HepG2 (cell line): ENCODE measurements around the gene FIBP. TPM values are rescaled to one million over a fixed set of nuclear protein-coding genes. Genes with fewer than 3 reads are reported as not detected.

ENCODE experiments used
- AGO2 ChIP-seq: fragments of 200-400 bp; formaldehyde crosslinking; optimal IDR thresholded peaks from 2 replicates; pipeline ENCODE3; 2017; ENCODE audit warnings: mild to moderate bottlenecking, low read depth, low read length, moderate library complexity
- GPBP1L1 ChIP-seq: sonication (generic); formaldehyde crosslinking; IDR thresholded peaks from 2 replicates; pipeline ENCODE4 v1.5.0; 2020; ENCODE audit warnings: mild to moderate bottlenecking, missing genetic modification reagents
- HMGXB4 ChIP-seq, 2 experiments: sonication (generic) in 1 of 2; formaldehyde crosslinking in 1 of 2; IDR thresholded peaks; 2 replicates each; pipeline versions ENCODE4 v1.4.0 to v1.6.1; 2018 to 2020; ENCODE audit warnings: missing genetic modification reagents in 2 of 2, borderline replicate concordance in 1 of 2, low read depth in 1 of 2, mild to moderate bottlenecking in 1 of 2, missing biosample characterization in 1 of 2
- KDM5A ChIP-seq: fragments of 200-600 bp; sonication (generic); IDR thresholded peaks from 2 replicates; pipeline ENCODE4 v1.7.0; 2018; ENCODE audit warnings: antibody characterized with exemption, mild to moderate bottlenecking, low read length, borderline replicate concordance
- KIAA2018 ChIP-seq: sonication (generic); formaldehyde crosslinking; IDR thresholded peaks from 2 replicates; pipeline ENCODE4 v1.5.0; 2020; ENCODE audit warnings: mild to moderate bottlenecking, missing genetic modification reagents, borderline replicate concordance
- MEF2D ChIP-seq: sonication (generic); formaldehyde crosslinking; IDR thresholded peaks from 2 replicates; pipeline ENCODE4 v1.5.1; 2020; ENCODE audit warnings: mild to moderate bottlenecking, missing genetic modification reagents
- ZNF17 ChIP-seq: sonication (generic); formaldehyde crosslinking; IDR thresholded peaks from 2 replicates; pipeline ENCODE4 v1.5.0; 2020; ENCODE audit warnings: mild to moderate bottlenecking, missing genetic modification reagents
- ZNF234 ChIP-seq: sonication (generic); formaldehyde crosslinking; conservative IDR thresholded peaks from 2 replicates; pipeline ENCODE4 v1.5.1; 2020; ENCODE audit warnings: mild to moderate bottlenecking, missing genetic modification reagents
- ZNF256 ChIP-seq: sonication (generic); formaldehyde crosslinking; conservative IDR thresholded peaks from 2 replicates; pipeline ENCODE4 v1.4.0; 2020; ENCODE audit warnings: missing genetic modification reagents
- ZNF761 ChIP-seq: sonication (generic); formaldehyde crosslinking; conservative IDR thresholded peaks from 2 replicates; pipeline ENCODE4 v1.4.0; 2020; ENCODE audit warnings: mild to moderate bottlenecking, missing genetic modification reagents
- polyA plus RNA-seq, 8 experiments: library from polyadenylated mRNA; depleted of rRNA in 3 of 8; stranded (reverse) in 7 of 8; unstranded in 1 of 8; fragments of >200 nt; fragmentation: Illumina TruSeq in 4 of 8; extraction: Trizol in 4 of 8; gene quantifications; 2 replicates each; pipeline versions ENCODE4 v1.2.1 to v1.2.3, GENCODE V29; 2011 to 2016; ENCODE audit warnings: low read depth in 4 of 8, missing spikeins in 1 of 8, mixed read lengths in 1 of 8; ENCODE audit not compliant: insufficient read depth in 1 of 8
- total RNA-seq, 5 experiments: library from RNA; depleted of rRNA; stranded (reverse); fragments of >200 nt; fragmentation: Illumina TruSeq; extraction: Trizol; gene quantifications; 2 replicates each; pipeline ENCODE4 v1.2.3, GENCODE V29; 2016; ENCODE audit warnings: low read depth in 1 of 5

Gene FIBP
- total and polyA plus RNA-seq, 2 of the 13 experiments (the other 11 are each of a cell fraction or from before 2014, with no cell fraction given) = 42.9 to 62.1 TPM

- TF ChIP-seq ZNF256 (CRISPR knock-in tag) = no peak
- no peak for TF ChIP-seq MEF2D (CRISPR knock-in tag)
- no peak for TF ChIP-seq KDM5A
- no peak for TF ChIP-seq ZNF17 (CRISPR knock-in tag)
- TF ChIP-seq ZNF234 (CRISPR knock-in tag) = no peak
- TF ChIP-seq GPBP1L1 (CRISPR knock-in tag) = no peak
- TF ChIP-seq HMGXB4 (CRISPR knock-in tag; IDR thresholded peaks at IDR 0.05; ENCODE audit: borderline replicate concordance in 1 of 2, low read depth in 1 of 2) = peak; percentile 46 to 62; a peak in 2 of 4 replicates
- TF ChIP-seq ZNF761 (CRISPR knock-in tag) = peak; percentile 53; the same call in 1 of the 2 replicates
- 0 out of 2 replicates have a peak, but pooled peaks have one; percentile 79 for TF ChIP-seq KIAA2018 (CRISPR knock-in tag)
- TF ChIP-seq AGO2 = peak; percentile 9
These were observed 30.2 kb downstream of the FIBP start, which contains the start of gene CFL1 (continued) for GRCh38 chr11:65857853-65858680.
